HepG2 (cell line): ENCODE data around the gene DPH6. TPM values are rescaled to one million over a fixed set of nuclear protein-coding genes. Genes with fewer than 3 reads are reported as not detected.

Experiments used
- ATF7-NPFF ChIP-seq: sonication (generic); formaldehyde crosslinking; IDR thresholded peaks from 2 replicates; pipeline ENCODE4 v1.8.1; 2023; ENCODE audit warnings: mild to moderate bottlenecking, low read depth, missing genetic modification reagents, moderate library complexity
- FOXP4 ChIP-seq: sonication (generic); formaldehyde crosslinking; IDR thresholded peaks from 2 replicates; pipeline ENCODE4 v1.4.0; 2020; ENCODE audit warnings: missing genetic modification reagents
- HMG20B ChIP-seq: conservative IDR thresholded peaks from 2 replicates; pipeline ENCODE4 v1.6.1; 2016; ENCODE audit warnings: missing genetic modification reagents, missing compliant biosample characterization
- KAT8 ChIP-seq: IDR thresholded peaks from 2 replicates; pipeline ENCODE4 v1.6.1; 2016; ENCODE audit warnings: missing genetic modification reagents, missing compliant biosample characterization
- KMT2A ChIP-seq: sonication (generic); formaldehyde crosslinking; IDR thresholded peaks from 2 replicates; pipeline ENCODE4 v1.4.0; 2020; ENCODE audit warnings: missing genetic modification reagents
- NFAT5 ChIP-seq: sonication (generic); formaldehyde crosslinking; IDR thresholded peaks from 2 replicates; pipeline ENCODE4 v1.4.0; 2020; ENCODE audit warnings: missing genetic modification reagents
- SAP130 ChIP-seq: IDR thresholded peaks from 2 replicates; pipeline ENCODE4 v1.6.1; 2016; ENCODE audit warnings: low read depth
- SATB2 ChIP-seq: sonication (generic); formaldehyde crosslinking; IDR thresholded peaks from 2 replicates; pipeline ENCODE4 v1.5.0; 2020; ENCODE audit warnings: missing genetic modification reagents
- SNAI1 ChIP-seq: sonication (generic); formaldehyde crosslinking; IDR thresholded peaks from 2 replicates; pipeline ENCODE4 v1.5.0; 2020; ENCODE audit warnings: mild to moderate bottlenecking, missing genetic modification reagents, borderline replicate concordance
- TCF12 ChIP-seq, 2 experiments: fragments of 450-650 bp in 1 of 2; sonication (generic) in 1 of 2; formaldehyde crosslinking in 1 of 2; IDR thresholded peaks; 2 replicates each; pipeline versions ENCODE4 v1.6.1 to v1.8.0; 2017 to 2022; ENCODE audit warnings: antibody characterized with exemption in 1 of 2, mild to moderate bottlenecking in 1 of 2, missing genetic modification reagents in 1 of 2, moderate library complexity in 1 of 2
- ZMAT3 ChIP-seq: sonication (generic); formaldehyde crosslinking; conservative IDR thresholded peaks from 2 replicates; pipeline ENCODE4 v1.7.0; 2021; ENCODE audit warnings: missing genetic modification reagents
- ZNF12 ChIP-seq: sonication (generic); formaldehyde crosslinking; IDR thresholded peaks from 2 replicates; pipeline ENCODE4 v1.5.0; 2020; ENCODE audit warnings: missing genetic modification reagents
- ZNF530 ChIP-seq: sonication (generic); formaldehyde crosslinking; IDR thresholded peaks from 2 replicates; pipeline ENCODE4 v1.5.0; 2020; ENCODE audit warnings: low read depth, mild to moderate bottlenecking, missing genetic modification reagents
- ZNF547 ChIP-seq: sonication (generic); formaldehyde crosslinking; IDR thresholded peaks from 2 replicates; pipeline ENCODE4 v1.5.1; 2020; ENCODE audit warnings: mild to moderate bottlenecking, missing genetic modification reagents
- ZNF672 ChIP-seq: sonication (generic); formaldehyde crosslinking; IDR thresholded peaks from 2 replicates; pipeline ENCODE4 v1.8.1; 2022; ENCODE audit warnings: missing genetic modification reagents
- ZSCAN21 ChIP-seq: sonication (generic); formaldehyde crosslinking; IDR thresholded peaks from 2 replicates; pipeline ENCODE4 v1.8.0; 2022; ENCODE audit warnings: mild to moderate bottlenecking, missing genetic modification reagents, moderate library complexity, borderline replicate concordance
- polyA plus RNA-seq, 8 experiments: library from polyadenylated mRNA; depleted of rRNA in 3 of 8; stranded (reverse) in 7 of 8; unstranded in 1 of 8; fragments of >200 nt; fragmentation: Illumina TruSeq in 4 of 8; extraction: Trizol in 4 of 8; gene quantifications; 2 replicates each; pipeline versions ENCODE4 v1.2.1 to v1.2.3, GENCODE V29; 2011 to 2016; ENCODE audit warnings: low read depth in 4 of 8, missing spikeins in 1 of 8, mixed read lengths in 1 of 8; ENCODE audit not compliant: insufficient read depth in 1 of 8
- total RNA-seq, 5 experiments: library from RNA; depleted of rRNA; stranded (reverse); fragments of >200 nt; fragmentation: Illumina TruSeq; extraction: Trizol; gene quantifications; 2 replicates each; pipeline ENCODE4 v1.2.3, GENCODE V29; 2016; ENCODE audit warnings: low read depth in 1 of 5
- TF ChIP-seq, protein P1 (sequence below): sonication (generic); formaldehyde crosslinking; IDR thresholded peaks from 2 replicates; pipeline ENCODE4 v1.4.0; 2020; ENCODE audit warnings: missing genetic modification reagents, borderline replicate concordance

DPH6 gene
- total and polyA plus RNA-seq, 2 of the 13 experiments (the other 11 are each of a cell fraction or from before 2014, with no cell fraction given), result 10.2 to 25.8 TPM

DNA sequence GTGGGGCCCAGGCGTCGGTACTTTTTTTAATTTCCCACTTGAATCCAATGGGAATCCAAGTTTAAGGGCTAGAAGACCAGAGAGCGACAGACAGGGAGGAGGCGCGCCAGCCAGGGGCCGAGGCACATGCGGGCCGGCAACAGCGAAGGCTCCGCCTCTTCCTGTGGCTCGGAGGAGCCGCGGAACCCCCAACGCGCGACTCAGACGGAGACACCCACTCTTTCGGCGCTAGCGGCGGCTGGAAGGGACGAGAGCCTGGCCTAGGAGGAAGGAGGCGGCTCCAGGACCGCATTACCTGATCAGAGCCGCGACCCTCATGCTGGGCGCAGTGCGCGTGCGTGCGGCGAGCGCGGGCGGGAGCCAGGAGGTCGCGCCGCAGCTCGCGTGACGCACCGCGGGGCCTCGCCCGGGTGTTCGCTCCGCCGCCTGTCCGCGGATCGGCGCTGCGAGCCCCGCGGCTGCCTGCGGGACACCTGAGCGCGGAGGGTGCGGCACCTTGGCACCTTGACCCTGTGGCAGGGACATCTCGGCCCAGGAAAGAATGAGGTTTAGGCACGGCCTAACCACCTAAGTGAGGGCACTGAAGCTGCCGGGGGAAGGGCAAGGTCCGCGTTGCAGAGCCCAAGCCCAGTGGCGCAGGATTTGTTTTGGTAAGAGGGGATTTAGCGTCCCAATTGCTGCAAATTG, at the start of gene DPH6 (continued):
- no peak for TF ChIP-seq NFAT5 (CRISPR knock-in tag)
- TF ChIP-seq HMG20B (CRISPR knock-in tag), result 0 out of 2 replicates have a peak, but pooled peaks have one; percentile 9
- no peak for TF ChIP-seq ZNF672 (CRISPR knock-in tag)
- no peak for TF ChIP-seq FOXP4 (CRISPR knock-in tag)
- no peak for TF ChIP-seq TCF12 (IDR thresholded peaks at IDR 0.05)
- TF ChIP-seq TCF12 (CRISPR knock-in tag; IDR thresholded peaks at IDR 0.05), result no peak
- peak; percentile 54 for TF ChIP-seq SAP130 (CRISPR knock-in tag)
- TF ChIP-seq KMT2A (CRISPR knock-in tag), result peak; percentile 53; the same call in 1 of the 2 replicates
- TF ChIP-seq SATB2 (CRISPR knock-in tag), result no peak
- peak; percentile 78 for TF ChIP-seq ZMAT3
- 0 out of 2 replicates have a peak, but pooled peaks have one; percentile 24 for TF ChIP-seq ZNF547 (CRISPR knock-in tag)
- TF ChIP-seq, protein P1, sequence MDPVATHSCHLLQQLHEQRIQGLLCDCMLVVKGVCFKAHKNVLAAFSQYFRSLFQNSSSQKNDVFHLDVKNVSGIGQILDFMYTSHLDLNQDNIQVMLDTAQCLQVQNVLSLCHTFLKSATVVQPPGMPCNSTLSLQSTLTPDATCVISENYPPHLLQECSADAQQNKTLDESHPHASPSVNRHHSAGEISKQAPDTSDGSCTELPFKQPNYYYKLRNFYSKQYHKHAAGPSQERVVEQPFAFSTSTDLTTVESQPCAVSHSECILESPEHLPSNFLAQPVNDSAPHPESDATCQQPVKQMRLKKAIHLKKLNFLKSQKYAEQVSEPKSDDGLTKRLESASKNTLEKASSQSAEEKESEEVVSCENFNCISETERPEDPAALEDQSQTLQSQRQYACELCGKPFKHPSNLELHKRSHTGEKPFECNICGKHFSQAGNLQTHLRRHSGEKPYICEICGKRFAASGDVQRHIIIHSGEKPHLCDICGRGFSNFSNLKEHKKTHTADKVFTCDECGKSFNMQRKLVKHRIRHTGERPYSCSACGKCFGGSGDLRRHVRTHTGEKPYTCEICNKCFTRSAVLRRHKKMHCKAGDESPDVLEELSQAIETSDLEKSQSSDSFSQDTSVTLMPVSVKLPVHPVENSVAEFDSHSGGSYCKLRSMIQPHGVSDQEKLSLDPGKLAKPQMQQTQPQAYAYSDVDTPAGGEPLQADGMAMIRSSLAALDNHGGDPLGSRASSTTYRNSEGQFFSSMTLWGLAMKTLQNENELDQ (CRISPR knock-in tag), result no peak
- TF ChIP-seq SNAI1 (CRISPR knock-in tag), result no peak
- 0 out of 2 replicates have a peak, but pooled peaks have one; percentile 53 for TF ChIP-seq ZNF530
- TF ChIP-seq ZNF12 (CRISPR knock-in tag), result 0 out of 2 replicates have a peak, but pooled peaks have one; percentile 13
- peak; percentile 39; the same call in 1 of the 2 replicates for TF ChIP-seq KAT8 (CRISPR knock-in tag)
- TF ChIP-seq ZSCAN21, result peak; percentile 67; the same call in 1 of the 2 replicates
- no peak for TF ChIP-seq ATF7-NPFF (CRISPR knock-in tag)
